Stimulated activated CD4-positive, alpha-beta T cell treated with anti-CD3 and anti-CD28 coated beads, Interleukin-4, amount 100 ng/mL, for 24 hours (primary cell): ENCODE measurements around the gene DMKN.

Experiments used
- DNase-seq: peaks from one replicate; pipeline ENCODE4 v3.0.0-alpha.2; 2020

The DMKN gene

DNA sequence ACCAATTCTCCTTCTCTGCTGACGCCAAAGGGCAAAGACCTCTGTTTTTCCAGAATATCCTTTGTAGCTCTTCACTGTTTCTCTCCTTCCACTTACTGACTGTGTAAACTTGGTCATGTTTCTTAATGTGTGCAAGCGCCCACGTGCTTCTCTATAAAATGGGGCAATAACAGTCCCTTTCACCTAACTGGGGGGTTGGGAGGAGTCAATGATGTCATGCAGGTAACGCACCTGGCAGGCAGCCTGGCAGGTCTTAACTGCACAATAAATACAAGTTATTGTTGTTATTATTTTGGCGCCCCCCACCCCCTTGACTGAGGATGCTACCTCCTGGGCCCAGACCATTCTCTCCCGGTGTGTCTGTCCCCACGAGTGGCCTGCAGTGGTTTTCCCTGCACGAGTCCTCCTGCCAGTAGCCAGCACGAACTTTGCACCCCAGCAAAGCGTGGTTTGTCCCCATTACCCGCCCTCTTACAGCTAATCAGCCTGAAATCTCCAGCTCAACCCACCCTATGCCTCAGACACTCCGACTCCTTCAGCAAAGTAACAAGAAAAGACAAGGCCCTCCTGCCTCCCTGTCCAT is 9.4 kb upstream of the DMKN start:
- DNase-seq: no peak

DNA sequence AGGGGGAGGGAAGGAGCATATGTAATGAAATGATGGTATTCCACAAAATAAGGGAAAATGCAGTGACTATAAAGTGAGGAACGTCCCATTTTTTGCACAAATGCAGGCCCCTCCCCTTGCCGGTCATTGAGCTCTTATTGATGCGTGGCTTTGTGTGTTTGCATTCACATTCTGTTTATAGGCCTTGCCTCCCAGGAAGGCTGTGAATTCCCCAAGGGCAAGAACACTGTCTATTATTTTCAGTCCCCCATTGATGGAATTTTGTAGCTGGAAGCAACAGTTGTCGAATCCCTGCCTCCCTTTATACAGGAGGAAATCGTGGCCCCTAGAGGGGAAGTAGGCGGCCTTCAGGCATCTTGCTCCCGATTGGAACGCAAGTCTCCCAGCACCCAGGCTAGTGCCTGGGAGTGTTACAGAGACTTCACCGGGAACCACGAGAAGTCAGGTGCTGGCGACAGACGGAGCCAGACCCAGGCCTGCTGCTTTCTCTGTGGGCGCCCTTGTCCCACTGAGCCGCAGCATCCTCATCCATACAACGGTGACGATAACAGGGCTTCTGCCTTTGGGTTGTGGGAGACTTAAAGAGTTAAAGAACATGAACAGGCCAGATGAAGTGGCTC is 7.8 kb upstream of the DMKN start:
- no peak for DNase-seq

- no peak for DNase-seq
Measured at GRCh38 chr19:35519291-35519690, 5.8 kb upstream of the DMKN start.

DNA sequence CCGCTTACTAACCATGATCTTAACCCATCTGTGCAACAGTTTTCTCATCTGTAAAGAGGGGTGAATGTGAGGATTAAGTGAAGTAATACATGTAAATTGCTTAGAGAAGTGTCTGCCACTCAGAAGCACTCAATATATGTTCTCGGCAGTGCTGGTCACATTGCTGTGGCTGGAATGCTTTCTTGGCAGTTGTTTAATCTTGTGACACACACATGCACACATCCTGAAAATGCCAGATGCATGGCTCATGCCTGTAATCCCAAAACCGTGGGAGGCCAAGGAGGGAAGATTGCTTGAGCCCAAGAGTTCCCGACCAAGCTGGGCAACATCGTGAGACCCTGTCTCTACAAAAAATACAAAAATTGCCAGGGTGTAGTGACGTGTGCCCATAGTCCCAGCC is 4.9 kb upstream of the DMKN start:
- DNase-seq: no peak

DNA sequence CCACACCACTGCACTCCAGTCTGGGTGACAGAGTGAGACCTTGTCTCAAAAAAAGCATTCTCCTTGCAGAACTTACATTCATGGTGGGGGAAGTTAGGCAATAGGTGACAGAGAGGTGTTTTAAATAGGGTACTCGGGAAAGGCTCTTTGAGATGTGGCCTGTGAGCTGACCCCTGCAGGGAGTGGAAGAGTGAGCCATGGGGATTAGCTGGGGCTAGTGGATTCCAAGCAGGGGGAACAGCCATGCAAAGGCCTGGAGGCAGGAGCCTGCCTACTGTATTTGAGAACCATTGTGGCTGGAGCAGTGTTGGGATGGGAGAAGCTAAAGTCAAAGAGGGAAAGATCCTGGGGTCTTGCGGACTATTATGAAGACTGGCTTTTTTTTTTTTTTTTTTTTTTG is 3.9 kb upstream of the DMKN start:
- DNase-seq: no peak

GRCh38 chr19:35516310-35516709 is 2.9 kb upstream of the DMKN start:
- no peak for DNase-seq

DNA sequence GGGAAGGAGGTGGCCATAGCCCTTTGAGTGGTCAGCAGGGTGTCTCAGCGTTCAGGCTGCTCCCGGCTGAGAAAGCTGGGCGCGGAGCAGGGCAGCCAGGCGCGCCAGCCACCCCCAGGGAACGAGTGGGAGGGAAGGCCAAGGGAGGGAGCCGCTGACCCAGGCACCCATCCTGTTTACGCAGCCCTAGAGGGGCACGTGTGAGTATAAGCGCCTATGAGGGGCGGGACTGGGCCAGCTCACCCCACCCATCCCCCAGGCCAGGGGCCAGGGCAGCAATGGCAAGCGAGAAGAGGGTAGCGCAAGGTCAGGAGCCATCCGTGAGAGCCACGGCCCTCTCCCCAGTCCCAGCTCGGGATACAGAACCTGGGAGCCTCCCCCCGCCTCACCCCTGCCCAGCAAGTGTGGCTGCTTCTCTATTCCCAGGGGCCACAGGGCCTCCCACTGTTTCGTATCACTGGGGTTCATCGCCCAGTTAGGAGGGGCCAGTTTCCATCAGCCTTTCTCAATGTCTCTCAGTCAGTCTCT is 897 bp upstream of the DMKN start:
- DNase-seq: no peak

GRCh38 chr19:35512831-35513627 is 420 bp downstream of the DMKN start:
- no peak for DNase-seq

GRCh38 chr19:35511337-35511736 is 2.1 kb downstream of the DMKN start:
- no peak for DNase-seq

- no peak for DNase-seq
Measured at GRCh38 chr19:35510626-35510964, 2.9 kb downstream of the DMKN start.

GRCh38 chr19:35509861-35510625 is 3.4 kb downstream of the DMKN start:
- peak; percentile 79 for DNase-seq

DNA sequence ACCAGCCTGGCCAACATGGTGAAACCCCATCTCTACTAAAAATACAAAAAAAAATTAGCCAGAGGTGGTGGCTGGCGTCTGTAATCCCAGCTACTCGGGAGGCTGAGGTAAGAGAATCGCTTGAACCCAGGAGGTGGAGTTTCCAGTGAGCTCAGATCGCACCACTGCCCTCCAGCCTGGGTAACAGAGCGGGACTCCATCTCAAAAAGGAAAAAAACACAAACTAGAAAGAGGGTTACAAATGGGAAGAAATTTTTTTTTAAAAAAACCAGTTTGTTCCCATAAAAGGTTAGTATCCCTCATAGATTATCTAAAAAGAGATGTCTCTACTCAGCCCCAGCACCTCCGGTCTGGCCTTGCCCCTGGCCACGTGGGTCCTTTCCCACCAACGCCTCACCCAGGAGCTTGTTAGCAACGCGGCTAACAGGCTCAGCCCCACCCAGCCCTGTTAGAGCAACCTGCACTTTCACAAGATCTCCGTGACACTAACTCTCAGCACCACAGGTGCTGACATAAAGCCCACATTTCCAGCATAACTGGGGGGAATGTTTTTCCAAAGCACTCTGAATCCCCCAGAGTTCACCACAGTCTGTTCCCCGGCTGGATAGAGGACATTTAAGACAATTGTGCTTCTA is 4.3 kb downstream of the DMKN start:
- peak; percentile 37 for DNase-seq

- DNase-seq: no peak
Measured at GRCh38 chr19:35508129-35508528, 5.3 kb downstream of the DMKN start.

GRCh38 chr19:35507561-35507960 is 5.9 kb downstream of the DMKN start:
- DNase-seq: no peak

- no peak for DNase-seq
Measured at GRCh38 chr19:35506011-35506410, 7.4 kb downstream of the DMKN start.

DNA sequence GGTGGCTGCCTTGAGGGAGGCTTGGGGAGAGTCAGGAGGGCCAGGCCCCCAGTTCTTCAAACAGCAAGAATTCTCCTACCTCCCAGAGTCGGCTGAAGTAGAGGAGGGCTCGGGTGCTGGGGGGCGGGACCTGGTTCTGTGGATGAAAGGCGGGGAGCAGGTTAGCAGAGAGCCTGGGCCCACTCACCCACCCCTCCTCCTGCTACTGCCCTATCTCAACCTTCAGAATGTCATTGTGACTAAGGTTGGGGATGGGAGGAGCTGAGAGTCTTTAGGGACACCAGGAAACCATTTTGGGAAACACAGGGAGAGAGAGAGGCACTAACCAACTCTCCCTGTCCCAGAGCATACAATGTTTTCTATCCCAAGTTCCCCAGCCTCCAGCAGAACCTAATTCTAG is 10.7 kb downstream of the DMKN start:
- DNase-seq: no peak

DNA sequence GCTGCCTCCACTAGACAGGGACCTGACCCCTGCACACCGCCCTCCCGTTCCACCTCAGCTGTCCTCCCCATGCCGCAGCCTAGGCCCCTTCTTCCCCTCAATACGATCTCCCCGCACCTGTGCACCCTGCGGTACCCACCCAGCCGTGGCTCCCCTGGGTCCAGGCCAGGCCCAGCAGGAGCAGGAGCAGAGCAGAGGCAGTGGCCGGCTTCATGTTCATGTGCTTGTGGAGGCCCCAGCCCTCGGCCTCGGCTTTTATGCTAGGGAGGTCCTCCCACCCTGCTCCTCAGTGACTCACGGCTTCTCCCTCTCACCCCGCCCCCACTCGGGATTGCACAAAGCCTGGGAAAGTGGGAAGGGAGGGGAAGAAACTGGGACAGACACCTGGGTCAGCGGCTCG is 11.8 kb downstream of the DMKN start:
- no peak for DNase-seq

DNA sequence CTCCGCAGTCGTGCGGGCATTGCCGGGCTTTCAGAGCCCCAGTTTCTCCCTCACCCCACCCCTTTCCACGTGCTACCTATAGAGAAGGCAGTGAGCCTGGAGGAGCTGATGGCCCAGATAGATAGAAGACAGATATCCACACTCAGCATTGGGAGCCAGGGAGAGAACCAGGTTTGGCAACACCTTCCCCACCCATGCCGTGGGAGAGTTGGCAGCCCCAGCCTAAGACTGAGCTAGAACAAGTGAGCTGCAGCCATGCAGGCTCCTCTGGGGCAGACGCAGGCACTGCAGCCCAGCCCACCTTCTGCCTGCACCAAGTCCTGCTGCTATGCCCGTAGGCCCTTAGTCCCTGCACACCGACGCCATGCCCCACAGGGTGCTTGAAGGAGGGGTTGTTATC is 12.8 kb downstream of the DMKN start:
- DNase-seq: no peak

DNA sequence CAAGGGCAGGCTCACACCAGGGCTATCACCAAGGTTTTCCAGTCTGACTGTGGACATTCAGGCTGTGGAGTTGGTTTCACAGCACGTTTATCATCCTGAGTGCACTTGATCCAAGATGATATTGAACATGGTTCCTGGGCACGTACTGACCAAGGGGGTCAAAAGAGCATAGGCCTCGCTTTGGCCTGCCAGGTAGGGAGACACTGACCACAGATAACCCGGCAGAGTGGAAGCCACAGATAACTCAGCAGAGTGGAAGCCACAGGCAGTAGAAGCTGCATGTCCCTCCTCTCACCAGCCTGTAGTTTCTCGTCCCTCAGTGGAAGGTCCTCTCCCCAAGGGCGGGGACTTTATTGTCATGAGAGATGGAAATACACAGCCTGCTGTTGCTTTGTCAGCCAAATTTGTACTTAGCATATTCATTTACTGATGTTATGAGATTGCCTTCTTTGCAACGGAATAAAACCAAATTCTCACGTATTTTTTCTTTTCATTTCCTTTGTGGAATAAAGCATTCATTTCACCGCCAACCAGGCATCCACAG is 14.4 kb downstream of the DMKN start:
- DNase-seq: no peak

DNA sequence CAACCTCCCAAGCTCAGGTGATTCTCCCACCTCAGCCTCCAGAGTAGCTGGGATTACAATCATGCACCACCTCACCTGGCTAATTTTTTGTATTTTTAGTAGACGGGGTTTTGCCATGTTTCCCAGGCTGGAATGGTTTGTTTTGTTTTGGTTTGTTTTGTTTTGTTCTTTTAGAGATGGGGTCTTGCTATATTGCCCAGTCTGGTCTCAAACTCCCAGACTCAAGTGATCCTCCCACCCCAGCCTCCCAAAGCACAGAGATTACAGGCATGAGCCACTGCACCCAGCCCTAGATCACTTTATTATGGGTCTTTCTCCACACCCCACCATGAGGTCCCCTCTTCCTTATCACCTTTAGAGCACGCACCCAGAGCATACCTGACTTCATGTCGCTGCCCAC is 15.2 kb downstream of the DMKN start:
- DNase-seq: no peak

DNA sequence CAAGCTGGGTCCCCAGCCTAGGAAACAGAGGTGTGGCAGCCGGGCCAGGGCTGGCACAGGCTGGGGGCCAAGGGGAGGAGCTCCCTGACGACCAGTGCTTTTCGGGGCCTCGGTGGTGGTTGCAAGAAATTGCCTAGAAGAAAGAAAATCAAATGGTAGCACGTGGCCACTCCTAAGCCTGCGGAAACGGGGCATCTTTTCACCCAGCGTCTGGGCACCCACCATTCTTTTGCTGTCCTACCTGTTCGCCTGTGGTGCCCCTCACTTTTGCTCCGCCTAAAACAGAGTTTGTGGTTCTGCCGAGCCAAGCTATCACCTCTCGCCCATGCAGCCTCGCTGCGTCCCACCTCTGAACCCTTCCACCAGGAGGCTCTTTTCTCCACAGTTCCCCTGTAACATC is 16.0 kb downstream of the DMKN start:
- DNase-seq: no peak
